ENCODE data around the gene NUP54. TPM values are rescaled to one million over a fixed set of nuclear protein-coding genes. Genes with fewer than 3 reads are reported as not detected.

The NUP54 gene
- total RNA-seq, 1 experiment from 2014 or later, result 29.2 TPM

- Histone ChIP-seq H3K4me2 (ENCODE audit: low read length) (no peak overlapping the region), H4K20me1 (ENCODE audit: low read length) (no peaks in the 10 kb centered on the region), H3K4me3 (ENCODE audit: low read length) (no peak overlapping the region), H3K36me3 (ENCODE audit: low read depth, low read length) (0 out of 2 replicates have a peak, but pooled peaks cover 3% of the 10 kb centered on the region), H3K79me2 (ENCODE audit: low read length) (no peaks in the 10 kb centered on the region), H3F3A (ENCODE audit: low read length, unreplicated experiment) (no peaks in the 10 kb centered on the region), H2AFZ (ENCODE audit: low read length) (no peak overlapping the region), H3K27me3 (ENCODE audit: low read length) (no peaks in the 10 kb centered on the region), H3K9me3 (ENCODE audit: low read length) (no peaks in the 10 kb centered on the region), H3K27ac (ENCODE audit: low read length) (no peak overlapping the region), H3K4me1 (ENCODE audit: insufficient read depth, low read length) (no peaks in the 10 kb centered on the region), H3K9ac (ENCODE audit: low read length) (no peak overlapping the region), H3K9me2 (replicated peaks; ENCODE audit: low read length) (no peaks in the 10 kb centered on the region)
- intact Hi-C loops (cut with micrococcal nuclease), result no loop called here
- ATAC-seq (no peak), DNase-seq (no peak)
- ChIA-PET CTCF (no interaction called here), POLR2A (ENCODE audit: unreplicated experiment) (no interaction called here)
- no TSS peak for BruUV-seq (replicated peaks)
- TF ChIP-seq EZH2phosphoT487 (IDR thresholded peaks at IDR 0.05; ENCODE audit: borderline replicate concordance, low read length), result no peak
- no peak for TF ChIP-seq EZH2 (IDR thresholded peaks at IDR 0.05; ENCODE audit: low read length, unreplicated experiment)
- TF ChIP-seq CTCF (conservative IDR thresholded peaks at IDR 0.05; ENCODE audit: low read depth, low read length), result no peak
These were observed 39.0 kb upstream of the NUP54 start for GRCh38 chr4:76187152-76187551.

- ATAC-seq (no peak), DNase-seq (no peak)
- ChIA-PET POLR2A (ENCODE audit: unreplicated experiment) (no interaction called here), CTCF (no interaction called here)
- Histone ChIP-seq H3K79me2 (ENCODE audit: low read length) (no peaks in the 10 kb centered on the region), H3F3A (ENCODE audit: low read length, unreplicated experiment) (no peaks in the 10 kb centered on the region), H2AFZ (ENCODE audit: low read length) (no peak overlapping the region), H3K9me3 (ENCODE audit: low read length) (no peaks in the 10 kb centered on the region), H4K20me1 (ENCODE audit: low read length) (no peaks in the 10 kb centered on the region), H3K9ac (ENCODE audit: low read length) (no peak overlapping the region), H3K36me3 (ENCODE audit: low read depth, low read length) (0 out of 2 replicates have a peak, but pooled peaks cover 3% of the 10 kb centered on the region), H3K9me2 (replicated peaks; ENCODE audit: low read length) (no peaks in the 10 kb centered on the region), H3K4me2 (ENCODE audit: low read length) (no peak overlapping the region), H3K27ac (ENCODE audit: low read length) (no peak overlapping the region), H3K4me3 (ENCODE audit: low read length) (no peak overlapping the region), H3K4me1 (ENCODE audit: insufficient read depth, low read length) (no peaks in the 10 kb centered on the region), H3K27me3 (ENCODE audit: low read length) (no peaks in the 10 kb centered on the region)
- no peak for TF ChIP-seq EZH2 (IDR thresholded peaks at IDR 0.05; ENCODE audit: low read length, unreplicated experiment)
- TF ChIP-seq EZH2phosphoT487 (IDR thresholded peaks at IDR 0.05; ENCODE audit: borderline replicate concordance, low read length), result no peak
- TF ChIP-seq CTCF (conservative IDR thresholded peaks at IDR 0.05; ENCODE audit: low read depth, low read length), result no peak
- no TSS peak for BruUV-seq (replicated peaks)
- intact Hi-C loops (cut with micrococcal nuclease), result loop anchor here (5.0 kb wide), 1 partner anchor 320 kb away; no protein-coding TSS in a partner anchor
These were observed 34.3 kb upstream of the NUP54 start for GRCh38 chr4:76182463-76182862.

GRCh38 chr4:76179398-76180318, 31.5 kb upstream of the NUP54 start:
- DNase-seq (peak; percentile 84), ATAC-seq (peak; percentile 94)
- no peak for TF ChIP-seq EZH2phosphoT487 (IDR thresholded peaks at IDR 0.05; ENCODE audit: borderline replicate concordance, low read length)
- TF ChIP-seq CTCF (conservative IDR thresholded peaks at IDR 0.05; ENCODE audit: low read depth, low read length), result peak; percentile 87
- TF ChIP-seq EZH2 (IDR thresholded peaks at IDR 0.05; ENCODE audit: low read length, unreplicated experiment), result no peak
- intact Hi-C loops (cut with micrococcal nuclease), result loop anchor here (1.0 to 5.0 kb wide), 5 partner anchors 67 to 323 kb away; partner anchors contain the start of gene STBD1
- Histone ChIP-seq H4K20me1 (ENCODE audit: low read length) (no peaks in the 10 kb centered on the region), H3K4me1 (ENCODE audit: insufficient read depth, low read length) (no peaks in the 10 kb centered on the region), H3K9ac (ENCODE audit: low read length) (no peak overlapping the region), H3K27me3 (ENCODE audit: low read length) (no peaks in the 10 kb centered on the region), H3K4me2 (ENCODE audit: low read length) (no peak overlapping the region), H3F3A (ENCODE audit: low read length, unreplicated experiment) (no peaks in the 10 kb centered on the region), H3K27ac (ENCODE audit: low read length) (no peak overlapping the region), H2AFZ (ENCODE audit: low read length) (no peak overlapping the region), H3K79me2 (ENCODE audit: low read length) (no peaks in the 10 kb centered on the region), H3K9me2 (replicated peaks; ENCODE audit: low read length) (no peaks in the 10 kb centered on the region), H3K36me3 (ENCODE audit: low read depth, low read length) (0 out of 2 replicates have a peak, but pooled peaks cover 3% of the 10 kb centered on the region), H3K4me3 (ENCODE audit: low read length) (no peak overlapping the region), H3K9me3 (ENCODE audit: low read length) (no peaks in the 10 kb centered on the region)
- BruUV-seq (replicated peaks), result no TSS peak
- CTCF ChIA-PET, result interaction anchor here (0.6 to 1.2 kb wide), 5 partner anchors 32 to 325 kb away, joined by 3 to 5 read pairs (median 4); partner anchors contain the start of gene STBD1
- POLR2A ChIA-PET (ENCODE audit: unreplicated experiment), result no interaction called here
